HepG2 (cell line): Measurements from ENCODE around the gene SNX30. TPM values are rescaled to one million over a fixed set of nuclear protein-coding genes. Genes with fewer than 3 reads are reported as not detected.
A peak's percentile ranks its signal among the peaks of the same experiment; 100 is the strongest.

ENCODE experiments used
- DNMT1 ChIP-seq: sonication (generic); formaldehyde crosslinking; IDR thresholded peaks from 2 replicates; pipeline ENCODE4 v1.5.1; 2020; ENCODE audit warnings: mild to moderate bottlenecking, missing genetic modification reagents
- MAZ ChIP-seq, 2 experiments: sonication (generic) in 1 of 2; formaldehyde crosslinking in 1 of 2; IDR thresholded peaks; 2 replicates each; pipeline versions ENCODE4 v1.5.0 to v1.6.1; 2012 to 2020; ENCODE audit warnings: low read depth in 2 of 2, mild to moderate bottlenecking in 2 of 2, borderline replicate concordance in 1 of 2, improper control_type of control experiment in 1 of 2, low read length in 1 of 2, missing genetic modification reagents in 1 of 2, moderate library complexity in 1 of 2
- POLR2A ChIP-seq, 2 experiments: IDR thresholded peaks; 2 replicates each; pipeline ENCODE4 v1.6.1; 2011; ENCODE audit warnings: low read depth in 2 of 2, low read length in 2 of 2, mild to moderate bottlenecking in 1 of 2, moderate library complexity in 1 of 2; ENCODE audit not compliant: insufficient read depth in 1 of 2
- SP2 ChIP-seq: sonication (generic); formaldehyde crosslinking; IDR thresholded peaks from 2 replicates; pipeline ENCODE4 v1.5.1; 2020; ENCODE audit warnings: mild to moderate bottlenecking, missing genetic modification reagents
- polyA plus RNA-seq, 8 experiments: library from polyadenylated mRNA; depleted of rRNA in 3 of 8; stranded (reverse) in 7 of 8; unstranded in 1 of 8; fragments of >200 nt; fragmentation: Illumina TruSeq in 4 of 8; extraction: Trizol in 4 of 8; gene quantifications; 2 replicates each; pipeline versions ENCODE4 v1.2.1 to v1.2.3, GENCODE V29; 2011 to 2016; ENCODE audit warnings: low read depth in 4 of 8, missing spikeins in 1 of 8, mixed read lengths in 1 of 8; ENCODE audit not compliant: insufficient read depth in 1 of 8
- total RNA-seq, 5 experiments: library from RNA; depleted of rRNA; stranded (reverse); fragments of >200 nt; fragmentation: Illumina TruSeq; extraction: Trizol; gene quantifications; 2 replicates each; pipeline ENCODE4 v1.2.3, GENCODE V29; 2016; ENCODE audit warnings: low read depth in 1 of 5
- TF ChIP-seq, protein P1 (sequence below): fragments of 450-650 bp; IDR thresholded peaks from 2 replicates; pipeline ENCODE4 v1.6.1; 2016
- TF ChIP-seq, protein P2 (sequence below): IDR thresholded peaks from 2 replicates; pipeline ENCODE4 v1.6.1; 2012; ENCODE audit warnings: inconsistent platforms
- TF ChIP-seq, protein P3 (sequence below): sonication (generic); formaldehyde crosslinking; IDR thresholded peaks from 2 replicates; pipeline ENCODE4 v1.5.0; 2020; ENCODE audit warnings: mild to moderate bottlenecking, missing genetic modification reagents, borderline replicate concordance

Gene SNX30
- total and polyA plus RNA-seq, 2 of the 13 experiments (the other 11 are each of a cell fraction or from before 2014, with no cell fraction given) = 4.4 to 12.4 TPM

DNA sequence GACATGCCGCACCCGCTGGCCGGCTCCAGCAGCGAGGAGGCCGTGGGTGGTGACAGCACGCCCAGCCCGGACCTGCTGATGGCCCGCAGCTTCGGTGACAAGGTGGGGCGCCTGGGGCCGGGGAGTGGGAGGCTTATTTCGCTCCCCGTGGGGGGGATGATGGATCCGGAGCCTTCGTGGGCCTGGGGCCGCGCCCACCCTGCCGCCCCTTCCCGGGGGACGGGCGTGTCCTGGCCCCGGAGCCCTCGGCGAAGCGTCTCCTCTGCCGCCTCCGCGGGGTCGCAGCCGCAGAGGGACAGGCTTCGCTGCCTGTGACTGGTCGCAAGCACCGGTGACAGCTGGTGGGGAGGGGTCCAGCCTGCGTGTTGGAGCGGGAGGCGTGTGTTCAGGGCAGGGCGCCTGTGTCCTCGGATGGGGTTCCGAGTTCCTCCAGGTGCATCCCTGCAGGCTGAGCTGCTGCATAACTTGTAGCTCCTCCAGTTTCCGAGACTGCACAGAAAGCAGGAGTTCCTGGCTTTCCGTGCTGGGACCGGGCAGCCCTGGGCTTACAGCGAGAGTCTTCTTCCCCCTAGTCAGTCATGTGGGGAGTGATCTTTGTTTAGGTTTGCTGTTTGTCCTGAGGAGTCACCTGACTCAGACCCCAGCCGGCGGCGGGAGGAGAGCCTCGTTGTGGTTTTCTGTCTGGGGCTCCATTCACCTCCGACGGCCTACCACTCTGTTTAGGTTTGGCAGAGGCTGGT, 666 bp downstream of the SNX30 start (continued):
- TF ChIP-seq MAZ (IDR thresholded peaks at IDR 0.05; ENCODE audit: borderline replicate concordance, low read depth, low read length) (no peak), MAZ (CRISPR knock-in tag; IDR thresholded peaks at IDR 0.05; ENCODE audit: low read depth) (peak; percentile 40; the same call in 1 of the 2 replicates), POLR2A (IDR thresholded peaks at IDR 0.05; ENCODE audit: insufficient read depth in 1 of 2, low read depth in 2 of 2, low read length in 2 of 2) (peak; percentile 37 to 73; a peak in 1 of 4 replicates), DNMT1 (CRISPR knock-in tag) (no peak), SP2 (peak; percentile 50; the same call in 1 of the 2 replicates)
- TF ChIP-seq, protein P1, sequence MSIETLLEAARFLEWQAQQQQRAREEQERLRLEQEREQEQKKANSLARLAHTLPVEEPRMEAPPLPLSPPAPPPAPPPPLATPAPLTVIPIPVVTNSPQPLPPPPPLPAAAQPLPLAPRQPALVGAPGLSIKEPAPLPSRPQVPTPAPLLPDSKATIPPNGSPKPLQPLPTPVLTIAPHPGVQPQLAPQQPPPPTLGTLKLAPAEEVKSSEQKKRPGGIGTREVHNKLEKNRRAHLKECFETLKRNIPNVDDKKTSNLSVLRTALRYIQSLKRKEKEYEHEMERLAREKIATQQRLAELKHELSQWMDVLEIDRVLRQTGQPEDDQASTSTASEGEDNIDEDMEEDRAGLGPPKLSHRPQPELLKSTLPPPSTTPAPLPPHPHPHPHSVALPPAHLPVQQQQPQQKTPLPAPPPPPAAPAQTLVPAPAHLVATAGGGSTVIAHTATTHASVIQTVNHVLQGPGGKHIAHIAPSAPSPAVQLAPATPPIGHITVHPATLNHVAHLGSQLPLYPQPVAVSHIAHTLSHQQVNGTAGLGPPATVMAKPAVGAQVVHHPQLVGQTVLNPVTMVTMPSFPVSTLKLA = no peak
- TF ChIP-seq, protein P2, sequence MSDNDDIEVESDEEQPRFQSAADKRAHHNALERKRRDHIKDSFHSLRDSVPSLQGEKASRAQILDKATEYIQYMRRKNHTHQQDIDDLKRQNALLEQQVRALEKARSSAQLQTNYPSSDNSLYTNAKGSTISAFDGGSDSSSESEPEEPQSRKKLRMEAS = peak; percentile 77
- TF ChIP-seq, protein P3, sequence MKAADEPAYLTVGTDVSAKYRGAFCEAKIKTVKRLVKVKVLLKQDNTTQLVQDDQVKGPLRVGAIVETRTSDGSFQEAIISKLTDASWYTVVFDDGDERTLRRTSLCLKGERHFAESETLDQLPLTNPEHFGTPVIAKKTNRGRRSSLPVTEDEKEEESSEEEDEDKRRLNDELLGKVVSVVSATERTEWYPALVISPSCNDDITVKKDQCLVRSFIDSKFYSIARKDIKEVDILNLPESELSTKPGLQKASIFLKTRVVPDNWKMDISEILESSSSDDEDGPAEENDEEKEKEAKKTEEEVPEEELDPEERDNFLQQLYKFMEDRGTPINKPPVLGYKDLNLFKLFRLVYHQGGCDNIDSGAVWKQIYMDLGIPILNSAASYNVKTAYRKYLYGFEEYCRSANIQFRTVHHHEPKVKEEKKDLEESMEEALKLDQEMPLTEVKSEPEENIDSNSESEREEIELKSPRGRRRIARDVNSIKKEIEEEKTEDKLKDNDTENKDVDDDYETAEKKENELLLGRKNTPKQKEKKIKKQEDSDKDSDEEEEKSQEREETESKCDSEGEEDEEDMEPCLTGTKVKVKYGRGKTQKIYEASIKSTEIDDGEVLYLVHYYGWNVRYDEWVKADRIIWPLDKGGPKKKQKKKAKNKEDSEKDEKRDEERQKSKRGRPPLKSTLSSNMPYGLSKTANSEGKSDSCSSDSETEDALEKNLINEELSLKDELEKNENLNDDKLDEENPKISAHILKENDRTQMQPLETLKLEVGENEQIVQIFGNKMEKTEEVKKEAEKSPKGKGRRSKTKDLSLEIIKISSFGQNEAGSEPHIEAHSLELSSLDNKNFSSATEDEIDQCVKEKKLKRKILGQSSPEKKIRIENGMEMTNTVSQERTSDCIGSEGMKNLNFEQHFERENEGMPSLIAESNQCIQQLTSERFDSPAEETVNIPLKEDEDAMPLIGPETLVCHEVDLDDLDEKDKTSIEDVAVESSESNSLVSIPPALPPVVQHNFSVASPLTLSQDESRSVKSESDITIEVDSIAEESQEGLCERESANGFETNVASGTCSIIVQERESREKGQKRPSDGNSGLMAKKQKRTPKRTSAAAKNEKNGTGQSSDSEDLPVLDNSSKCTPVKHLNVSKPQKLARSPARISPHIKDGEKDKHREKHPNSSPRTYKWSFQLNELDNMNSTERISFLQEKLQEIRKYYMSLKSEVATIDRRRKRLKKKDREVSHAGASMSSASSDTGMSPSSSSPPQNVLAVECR (CRISPR knock-in tag) = peak; percentile 94
